ENCODE measurements around the gene BTG1.

The BTG1 gene

DNA sequence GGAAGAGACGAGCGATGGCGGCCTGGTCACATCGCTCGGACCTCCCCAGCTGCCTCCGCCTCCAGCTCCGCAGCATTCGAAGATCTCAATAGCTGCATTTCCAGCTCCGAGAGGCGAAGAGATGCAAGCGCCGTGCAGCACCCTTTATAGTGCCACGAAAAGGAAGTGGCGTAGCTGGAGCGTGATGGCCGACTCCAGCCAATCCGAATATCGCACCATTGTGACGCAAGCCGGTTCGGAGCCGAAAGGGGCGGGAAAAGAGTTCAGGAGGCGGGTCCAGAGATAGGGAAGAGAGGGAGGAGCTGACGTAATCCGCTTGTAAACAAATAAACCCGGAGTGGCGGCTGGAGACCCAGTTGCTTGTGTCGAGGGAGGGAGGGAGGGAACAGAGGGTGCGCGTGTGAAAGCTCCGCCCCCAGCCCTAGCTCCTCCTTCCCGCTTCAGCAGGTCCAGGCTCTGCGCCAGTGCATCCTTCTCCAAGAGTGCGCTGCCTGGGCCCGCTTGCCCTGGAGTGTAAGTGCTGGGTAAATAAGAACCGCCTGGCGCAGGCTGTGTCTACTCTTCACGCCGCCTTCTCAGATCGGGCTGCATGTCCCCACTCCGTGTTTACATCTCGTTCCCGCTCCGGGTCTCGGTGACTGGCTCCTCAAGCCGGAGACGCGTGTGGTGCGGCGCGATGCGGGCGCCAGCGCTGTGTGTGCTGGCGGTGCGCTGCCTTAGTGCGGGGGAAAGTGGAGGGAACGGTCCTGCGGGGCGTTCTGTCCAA, at the start of gene BTG1:
BTG1 (minus strand) TSS at position 116 of the 766 bp plus-strand sequence. CDS start 311 bp downstream, outside the sequence.
- DNase-seq, result peak; percentile 98 to 99

GRCh38 chr12:92194561-92194960, 48.9 kb upstream of the BTG1 start:
- no peak for DNase-seq

DNA sequence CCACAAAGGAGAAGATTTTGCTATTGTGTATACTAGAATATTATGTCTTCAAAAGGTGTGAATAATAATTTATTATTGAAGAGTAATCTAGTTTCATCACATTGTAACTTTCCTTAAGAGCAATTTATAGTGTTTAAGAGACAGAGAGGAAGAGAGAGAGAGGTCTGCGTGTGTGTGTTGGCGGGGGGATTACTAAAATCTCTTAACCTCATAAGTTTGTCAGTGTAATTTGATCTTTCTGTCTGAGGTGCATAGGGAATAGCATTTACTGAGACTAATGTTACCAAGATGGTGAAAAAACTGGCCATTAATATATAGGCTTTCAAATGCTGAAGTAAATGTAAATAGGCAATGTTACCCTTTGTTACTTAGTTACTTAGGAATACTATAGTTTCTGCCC, 48.2 kb upstream of the BTG1 start:
- DNase-seq, result no peak

GRCh38 chr12:92193063-92193462, 47.4 kb upstream of the BTG1 start:
- no peak for DNase-seq

DNA sequence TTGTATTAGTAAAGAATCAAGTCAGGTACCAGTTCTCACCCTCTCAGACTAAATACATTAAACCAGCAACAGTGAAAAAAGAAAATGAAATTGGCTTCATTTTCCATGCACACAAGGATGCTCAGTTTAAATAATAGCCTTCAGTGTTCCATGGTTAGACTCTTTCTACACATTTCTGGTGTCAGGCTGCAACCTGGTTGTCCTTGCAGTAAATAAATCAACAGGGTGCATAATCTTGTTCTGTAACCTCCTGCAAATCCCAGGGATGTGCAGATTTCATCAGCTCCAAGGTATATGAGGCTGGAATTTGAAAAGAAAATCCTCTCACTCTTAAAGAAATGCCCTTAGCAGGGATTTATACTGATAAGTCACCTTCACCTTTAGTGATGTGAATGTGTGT, 46.7 kb upstream of the BTG1 start:
- no peak for DNase-seq

- no peak for DNase-seq
These were observed 45.4 kb upstream of the BTG1 start for GRCh38 chr12:92191061-92191460.

DNA sequence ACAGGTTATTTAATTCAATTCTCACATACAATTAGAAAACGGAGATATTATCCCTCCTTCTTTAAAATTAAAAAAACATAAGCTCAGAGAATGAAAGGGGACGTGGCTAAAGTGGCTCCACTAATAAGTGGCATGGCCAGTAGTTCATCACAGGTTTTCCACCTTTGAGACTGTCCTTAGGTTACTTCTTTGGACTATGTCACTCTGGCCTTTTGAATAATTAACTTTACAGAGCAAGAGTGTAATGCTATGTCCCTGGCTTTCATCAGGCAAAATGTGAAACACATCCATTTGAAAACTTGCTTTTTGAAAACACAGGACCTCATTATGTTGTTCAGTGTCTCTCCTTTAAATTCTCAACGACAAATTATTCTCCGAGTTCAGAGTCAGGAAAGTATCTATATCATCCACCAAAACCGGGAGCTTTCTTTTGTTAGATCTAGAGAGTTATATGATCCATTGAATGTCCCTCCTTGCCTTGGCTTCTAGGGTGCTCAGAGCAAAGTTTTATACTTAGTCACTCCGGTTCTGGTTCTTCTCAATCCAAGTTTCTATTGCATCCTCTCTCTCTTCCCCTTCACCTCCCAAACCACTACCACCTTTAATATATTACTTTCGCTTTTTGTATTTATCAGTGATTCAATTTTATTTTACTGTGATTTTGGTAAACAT, 43.0 kb upstream of the BTG1 start:
- no peak for DNase-seq

GRCh38 chr12:92186038-92186470, 40.4 kb upstream of the BTG1 start:
- no peak for DNase-seq

DNA sequence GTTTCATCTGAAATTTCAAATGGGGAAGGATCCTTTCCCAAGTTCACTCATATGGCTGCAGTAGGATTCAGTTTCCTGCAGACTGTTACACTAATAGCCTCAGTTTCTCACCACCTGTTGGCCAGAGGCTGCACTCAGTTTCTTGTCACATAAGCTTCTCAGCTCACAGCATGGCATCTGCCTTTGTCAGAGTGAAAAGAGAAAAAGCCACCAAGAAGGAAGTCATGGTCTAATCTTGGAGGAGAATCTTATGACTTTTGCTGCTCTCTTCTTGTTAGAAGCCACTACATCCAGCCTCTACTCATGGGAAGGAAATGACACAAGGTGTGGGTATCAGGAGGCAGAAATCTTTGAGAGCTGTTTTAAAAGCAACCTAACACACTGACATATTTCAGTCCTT, 39.4 kb upstream of the BTG1 start:
- no peak for DNase-seq

- DNase-seq, result no peak
These were observed 37.9 kb upstream of the BTG1 start for GRCh38 chr12:92183575-92183974.

DNA sequence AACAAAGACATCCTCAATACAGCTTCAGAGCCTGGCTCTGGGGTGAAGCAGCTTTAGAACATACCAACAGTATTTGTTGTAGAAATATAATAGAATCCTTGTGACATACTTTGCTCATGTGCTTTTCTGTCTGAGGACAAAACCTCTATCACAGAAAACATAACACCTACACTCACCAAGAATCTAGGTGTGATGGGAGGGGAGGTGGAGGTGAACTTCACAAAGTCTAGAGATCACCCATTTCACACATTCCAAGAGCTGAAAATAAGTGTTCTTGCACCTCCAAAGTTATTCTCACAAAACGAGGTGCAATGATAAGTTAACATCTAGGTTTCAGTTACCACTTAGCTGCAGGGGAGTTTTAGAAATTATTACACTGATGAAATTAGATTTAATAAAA, 32.7 kb upstream of the BTG1 start:
- no peak for DNase-seq

GRCh38 chr12:92176646-92177045, 31.0 kb upstream of the BTG1 start:
- no peak for DNase-seq

- no peak for DNase-seq
These were observed 30.3 kb upstream of the BTG1 start for GRCh38 chr12:92175961-92176360.

- no peak for DNase-seq
These were observed 24.4 kb upstream of the BTG1 start for GRCh38 chr12:92170050-92170449.

GRCh38 chr12:92167075-92167474, 21.4 kb upstream of the BTG1 start:
- no peak for DNase-seq

- DNase-seq, result no peak
These were observed 19.1 kb upstream of the BTG1 start for GRCh38 chr12:92164712-92165111.

GRCh38 chr12:92162079-92162478, 16.4 kb upstream of the BTG1 start:
- DNase-seq, result no peak

GRCh38 chr12:92158796-92159439, 13.3 kb upstream of the BTG1 start:
- no peak for DNase-seq

DNA sequence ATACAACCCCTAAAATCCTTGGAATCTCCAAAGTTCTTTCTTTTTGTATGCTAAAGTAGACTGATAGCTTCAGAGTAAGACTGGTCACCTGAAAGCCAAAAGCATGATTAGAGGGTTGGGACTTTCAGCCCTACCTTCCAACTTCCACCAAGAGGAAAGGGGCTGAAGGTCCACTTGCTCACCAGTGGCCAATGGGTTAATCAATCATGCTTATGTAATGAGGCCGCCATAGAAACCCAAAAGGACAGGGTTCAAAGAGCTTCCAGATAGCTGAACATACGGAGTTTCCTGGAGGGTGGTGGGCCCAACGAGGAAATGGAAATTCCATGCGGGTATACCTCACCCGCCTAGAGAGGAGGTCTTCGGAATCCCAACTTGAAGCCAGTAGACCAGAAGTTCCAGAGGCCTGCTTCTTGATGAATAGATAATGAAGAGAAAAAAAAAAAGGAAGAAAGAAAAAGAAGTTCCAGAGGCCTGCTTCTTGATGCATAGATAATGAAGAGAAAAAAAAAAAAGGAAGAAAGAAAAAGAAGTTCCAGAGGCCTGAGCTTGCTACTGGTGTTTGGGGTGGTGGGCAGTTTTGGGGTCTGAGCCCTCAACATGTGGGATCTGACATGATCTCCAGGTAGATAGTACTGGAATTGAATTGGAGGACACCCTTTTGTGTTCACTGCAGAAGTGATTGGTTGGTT, 11.2 kb upstream of the BTG1 start:
- no peak for DNase-seq

GRCh38 chr12:92156139-92156538, 10.5 kb upstream of the BTG1 start:
- DNase-seq, result no peak

DNA sequence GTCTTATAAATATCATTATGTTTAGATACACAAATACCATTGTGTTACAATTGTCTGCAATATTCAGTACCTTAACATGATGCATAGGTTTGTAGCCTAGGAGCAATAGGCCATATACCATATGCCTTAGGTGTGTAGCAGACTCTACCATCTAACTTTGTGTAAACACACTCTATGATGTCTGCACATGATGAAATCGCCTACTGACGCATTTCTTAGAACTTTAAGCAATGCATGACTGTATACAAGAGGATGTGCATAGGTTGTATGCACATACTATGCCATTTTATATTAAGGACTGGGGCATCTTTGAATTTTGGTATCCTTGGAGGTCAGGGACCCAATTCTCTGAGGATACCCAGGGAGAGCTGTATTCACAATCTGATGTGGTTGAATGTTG, 10.1 kb upstream of the BTG1 start:
- no peak for DNase-seq

DNA sequence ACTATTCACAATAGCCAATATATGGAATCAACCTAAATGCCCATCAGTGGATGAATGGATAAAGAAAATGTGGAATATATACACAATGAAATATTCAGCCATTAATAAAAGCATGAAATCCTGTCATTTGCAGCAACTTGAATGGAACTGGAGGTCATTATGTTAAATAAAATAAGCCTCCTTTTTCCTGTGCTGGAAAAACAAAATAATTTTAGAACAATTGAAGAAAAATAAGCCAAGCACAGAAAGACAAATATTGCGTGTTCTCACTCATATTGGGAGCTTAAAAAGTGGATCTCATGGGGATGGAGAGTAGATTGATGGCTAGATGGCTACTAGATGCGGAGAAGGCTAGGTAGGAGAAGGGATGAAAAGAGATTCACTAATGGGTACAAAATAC, 6.3 kb upstream of the BTG1 start:
- DNase-seq, result no peak

DNA sequence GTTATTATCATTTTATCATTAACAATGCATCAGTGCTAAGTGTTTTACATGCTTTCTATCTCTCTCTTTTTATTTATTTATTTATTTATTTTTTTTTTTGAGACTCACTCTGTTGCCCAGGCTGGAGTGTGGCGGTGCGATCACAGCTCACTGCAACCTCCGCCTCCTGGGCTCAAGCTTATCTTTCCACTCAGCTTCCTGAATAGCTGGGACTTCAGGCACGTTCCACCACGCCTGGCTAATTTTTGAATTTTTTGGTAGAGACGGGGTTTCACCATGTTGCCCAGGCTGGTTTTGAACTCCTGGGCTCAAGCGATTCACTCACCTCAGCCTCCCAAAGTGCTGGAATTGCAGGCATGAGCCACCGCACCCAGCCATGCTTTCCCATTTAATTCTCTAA, 3.9 kb upstream of the BTG1 start:
- no peak for DNase-seq

GRCh38 chr12:92147491-92147890, 1.8 kb upstream of the BTG1 start:
- DNase-seq, result no peak

Measured in SW 1271 (cell line).